Fibroblast of lung (primary cell): ENCODE data around the gene PCSK2.

ENCODE experiments used
- EZH2 ChIP-seq: IDR thresholded peaks from 2 replicates; pipeline ENCODE4 v1.5.1; 2012; ENCODE audit warnings: low read length, control low read depth, mild to moderate bottlenecking; ENCODE audit errors: missing control alignments
- TF ChIP-seq, protein P1 (sequence below), 2 donors: IDR thresholded peaks in 1 of 2; conservative IDR thresholded peaks in 1 of 2; 1 replicate in 1 of 2; 2 replicates in 1 of 2; pipeline ENCODE4 v1.5.1; 2011 to 2012; ENCODE audit warnings: low read length in 2 of 2, control low read depth in 1 of 2, inconsistent platforms in 1 of 2, low read depth in 1 of 2, mild to moderate bottlenecking in 1 of 2

DNA sequence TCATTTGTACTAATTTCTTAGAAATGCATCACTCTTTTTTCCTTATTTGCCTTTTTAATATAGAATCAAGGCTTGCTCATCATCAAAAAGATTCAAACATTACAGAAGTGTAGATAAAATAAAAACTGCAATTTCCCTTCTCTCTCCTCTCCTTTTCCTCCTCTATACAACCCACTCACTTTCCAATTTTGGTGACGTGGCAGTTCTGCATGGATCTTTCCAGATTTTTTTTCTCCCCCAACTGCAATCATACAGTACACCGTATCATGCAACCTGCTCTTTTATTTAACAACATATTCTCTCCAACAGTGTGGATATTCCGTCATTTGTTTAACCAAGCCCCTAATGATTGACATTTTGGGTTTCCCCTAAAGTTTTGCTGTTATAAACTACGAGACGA lies 163.8 kb downstream of the PCSK2 start:
- TF ChIP-seq, protein P1, sequence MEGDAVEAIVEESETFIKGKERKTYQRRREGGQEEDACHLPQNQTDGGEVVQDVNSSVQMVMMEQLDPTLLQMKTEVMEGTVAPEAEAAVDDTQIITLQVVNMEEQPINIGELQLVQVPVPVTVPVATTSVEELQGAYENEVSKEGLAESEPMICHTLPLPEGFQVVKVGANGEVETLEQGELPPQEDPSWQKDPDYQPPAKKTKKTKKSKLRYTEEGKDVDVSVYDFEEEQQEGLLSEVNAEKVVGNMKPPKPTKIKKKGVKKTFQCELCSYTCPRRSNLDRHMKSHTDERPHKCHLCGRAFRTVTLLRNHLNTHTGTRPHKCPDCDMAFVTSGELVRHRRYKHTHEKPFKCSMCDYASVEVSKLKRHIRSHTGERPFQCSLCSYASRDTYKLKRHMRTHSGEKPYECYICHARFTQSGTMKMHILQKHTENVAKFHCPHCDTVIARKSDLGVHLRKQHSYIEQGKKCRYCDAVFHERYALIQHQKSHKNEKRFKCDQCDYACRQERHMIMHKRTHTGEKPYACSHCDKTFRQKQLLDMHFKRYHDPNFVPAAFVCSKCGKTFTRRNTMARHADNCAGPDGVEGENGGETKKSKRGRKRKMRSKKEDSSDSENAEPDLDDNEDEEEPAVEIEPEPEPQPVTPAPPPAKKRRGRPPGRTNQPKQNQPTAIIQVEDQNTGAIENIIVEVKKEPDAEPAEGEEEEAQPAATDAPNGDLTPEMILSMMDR (conservative IDR thresholded peaks at IDR 0.05 in 1 of 2, IDR thresholded peaks at IDR 0.05 in 1 of 2; ENCODE audit: low read depth in 1 of 2, low read length in 2 of 2) = no peak
- no peak for TF ChIP-seq EZH2
